OCI-LY3 (cell line): ENCODE results near the gene CUL2.

ENCODE experiments used
- H2AFZ ChIP-seq: fragments of 200-600, 300-600 bp; shearing (Covaris generic); 2 replicates; pipeline ENCODE4 v1.6.0; 2014; ENCODE audit warnings: antibody characterized with exemption, low read depth, low read length
- H3K27ac ChIP-seq: fragments of 200-600, 300-600 bp; sonication (generic); 2 replicates; pipeline ENCODE4 v1.5.1; 2014; ENCODE audit warnings: mild to moderate bottlenecking, low read length, moderate library complexity, mixed read lengths
- H3K27me3 ChIP-seq: fragments of 200-600, 300-600 bp; sonication (generic); 2 replicates; pipeline ENCODE4 v1.6.1; 2014; ENCODE audit warnings: low read depth, low read length, mixed read lengths
- H3K36me3 ChIP-seq: fragments of 200-600, 300-600 bp; sonication (generic); replicated peaks from 2 replicates; pipeline ENCODE3; 2014; ENCODE audit warnings: low read depth, low read length, mixed read lengths
- H3K4me1 ChIP-seq: fragments of 300-600, 200-600 bp; sonication (generic); 2 replicates; pipeline ENCODE4 v1.6.1; 2014; ENCODE audit warnings: low read length, mixed read lengths
- H3K4me2 ChIP-seq: fragments of 200-600, 300-600 bp; sonication (generic); 2 replicates; pipeline ENCODE4 v1.6.1; 2014; ENCODE audit warnings: low read length, mixed read lengths
- H3K4me3 ChIP-seq: fragments of 300-600, 200-600 bp; sonication (generic); 2 replicates; pipeline ENCODE4 v1.5.1; 2014; ENCODE audit warnings: antibody characterized with exemption, mild to moderate bottlenecking, low read length, moderate library complexity
- H3K79me2 ChIP-seq: fragments of 300-600, 200-600 bp; shearing (Covaris generic); 2 replicates; pipeline ENCODE4 v1.6.1; 2014; ENCODE audit warnings: mild to moderate bottlenecking, low read length, mixed read lengths
- H3K9ac ChIP-seq: fragments of 300-600, 200-600 bp; shearing (Covaris generic); 2 replicates; pipeline ENCODE4 v1.6.0; 2014; ENCODE audit warnings: mild to moderate bottlenecking, low read length, moderate library complexity
- H3K9me3 ChIP-seq: fragments of 200-600, 300-600 bp; shearing (Covaris generic); 2 replicates; pipeline ENCODE4 v1.6.1; 2014; ENCODE audit warnings: low read length, mixed read lengths; ENCODE audit not compliant: insufficient read depth
- H4K20me1 ChIP-seq: fragments of 200-600, 300-600 bp; sonication (generic); 2 replicates; pipeline ENCODE4 v1.6.1; 2016; ENCODE audit warnings: low read length, mixed read lengths; ENCODE audit not compliant: insufficient read depth
- EZH2phosphoT487 ChIP-seq: fragments of 200-600 bp; shearing (Covaris generic); IDR thresholded peaks from 2 replicates; pipeline ENCODE4 v1.6.1; 2018; ENCODE audit warnings: antibody characterized with exemption, mixed run types, low read depth
- TF ChIP-seq, protein P1 (sequence below): fragments of 200-600, 300-600 bp; sonication (generic); IDR thresholded peaks from 2 replicates; pipeline ENCODE4 v1.5.1; 2014; ENCODE audit warnings: antibody characterized with exemption, low read length, low read depth

Gene CUL2

GRCh38 chr10:35025916-35026315, 64.2 kb downstream of the CUL2 start:
- H3K27ac ChIP-seq = no peak overlapping the region
- H4K20me1 ChIP-seq = no peaks in the 10 kb centered on the region
- no peak overlapping the region for H3K4me3 ChIP-seq
- no peaks in the 10 kb centered on the region for H3K27me3 ChIP-seq
- H3K4me1 ChIP-seq = no peaks in the 10 kb centered on the region
- no peaks in the 10 kb centered on the region for H3K9me3 ChIP-seq
- H2AFZ ChIP-seq = no peak overlapping the region
- no peak overlapping the region for H3K9ac ChIP-seq
- peaks cover 3% of the 10 kb centered on the region for H3K36me3 ChIP-seq
- no peaks in the 10 kb centered on the region for H3K79me2 ChIP-seq
- no peak overlapping the region for H3K4me2 ChIP-seq
- no peak for TF ChIP-seq EZH2phosphoT487
- TF ChIP-seq, protein P1, sequence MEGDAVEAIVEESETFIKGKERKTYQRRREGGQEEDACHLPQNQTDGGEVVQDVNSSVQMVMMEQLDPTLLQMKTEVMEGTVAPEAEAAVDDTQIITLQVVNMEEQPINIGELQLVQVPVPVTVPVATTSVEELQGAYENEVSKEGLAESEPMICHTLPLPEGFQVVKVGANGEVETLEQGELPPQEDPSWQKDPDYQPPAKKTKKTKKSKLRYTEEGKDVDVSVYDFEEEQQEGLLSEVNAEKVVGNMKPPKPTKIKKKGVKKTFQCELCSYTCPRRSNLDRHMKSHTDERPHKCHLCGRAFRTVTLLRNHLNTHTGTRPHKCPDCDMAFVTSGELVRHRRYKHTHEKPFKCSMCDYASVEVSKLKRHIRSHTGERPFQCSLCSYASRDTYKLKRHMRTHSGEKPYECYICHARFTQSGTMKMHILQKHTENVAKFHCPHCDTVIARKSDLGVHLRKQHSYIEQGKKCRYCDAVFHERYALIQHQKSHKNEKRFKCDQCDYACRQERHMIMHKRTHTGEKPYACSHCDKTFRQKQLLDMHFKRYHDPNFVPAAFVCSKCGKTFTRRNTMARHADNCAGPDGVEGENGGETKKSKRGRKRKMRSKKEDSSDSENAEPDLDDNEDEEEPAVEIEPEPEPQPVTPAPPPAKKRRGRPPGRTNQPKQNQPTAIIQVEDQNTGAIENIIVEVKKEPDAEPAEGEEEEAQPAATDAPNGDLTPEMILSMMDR = no peak

- Histone ChIP-seq H3K9ac (no peak overlapping the region), H4K20me1 (no peaks in the 10 kb centered on the region), H3K9me3 (no peaks in the 10 kb centered on the region), H2AFZ (no peak overlapping the region), H3K79me2 (no peaks in the 10 kb centered on the region), H3K4me1 (no peaks in the 10 kb centered on the region), H3K4me2 (no peak overlapping the region), H3K27ac (no peak overlapping the region), H3K27me3 (no peaks in the 10 kb centered on the region), H3K4me3 (no peak overlapping the region), H3K36me3 (peaks cover 4% of the 10 kb centered on the region)
- no peak for TF ChIP-seq EZH2phosphoT487
- TF ChIP-seq, protein P1 = no peak
These were observed 69.7 kb downstream of the CUL2 start for GRCh38 chr10:35020481-35020880.

DNA sequence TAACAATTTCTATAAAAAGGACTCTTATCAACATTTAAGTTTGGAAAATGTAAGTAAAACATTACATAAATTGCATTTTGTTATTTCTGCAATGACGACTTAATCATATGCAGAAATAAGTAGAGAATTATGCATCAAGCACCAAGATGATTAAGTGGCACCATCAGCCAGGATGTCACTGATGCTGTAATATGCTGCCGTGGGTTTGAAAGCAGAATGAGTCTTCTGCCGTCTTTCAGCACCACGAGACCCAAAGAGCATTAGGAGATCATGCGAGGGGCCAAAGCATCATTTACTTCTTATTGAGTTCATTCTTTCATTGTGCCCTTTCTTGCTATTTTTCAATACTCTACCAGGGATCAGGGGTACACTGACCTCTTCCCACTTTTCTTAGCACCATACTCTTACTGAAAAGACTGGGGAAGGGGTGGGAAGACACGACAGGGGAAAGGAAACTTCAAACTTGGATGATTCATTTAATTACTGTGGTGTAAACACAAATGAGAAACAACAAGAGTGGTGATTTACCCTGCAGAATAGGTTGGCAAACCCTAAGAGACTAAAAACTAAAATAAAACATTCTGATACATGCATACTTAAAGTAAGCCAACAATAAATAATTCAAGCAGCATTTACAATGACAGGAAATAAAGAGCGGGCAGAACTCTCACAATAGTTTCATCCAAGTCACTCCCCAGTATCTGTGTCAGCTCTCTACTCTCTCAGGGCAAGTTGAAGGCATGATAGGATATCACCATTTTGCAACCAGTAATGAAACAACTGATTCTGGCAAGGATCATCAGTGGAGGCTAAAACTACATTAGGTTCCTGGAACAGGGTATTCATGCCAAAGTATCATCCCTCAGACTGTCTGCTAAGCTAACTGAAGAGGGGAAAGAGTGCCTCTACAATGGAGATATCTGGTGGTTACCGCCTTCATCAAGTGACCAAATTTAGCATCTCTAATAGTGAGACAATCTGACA, 70.8 kb downstream of the CUL2 start:
- H3K4me1 ChIP-seq = no peaks in the 10 kb centered on the region
- no peaks in the 10 kb centered on the region for H4K20me1 ChIP-seq
- H3K27ac ChIP-seq = no peak overlapping the region
- TF ChIP-seq, protein P1 = no peak
- H2AFZ ChIP-seq = no peak overlapping the region
- no peaks in the 10 kb centered on the region for H3K79me2 ChIP-seq
- H3K36me3 ChIP-seq = peaks cover 4% of the 10 kb centered on the region
- no peak overlapping the region for H3K4me2 ChIP-seq
- no peak overlapping the region for H3K9ac ChIP-seq
- no peaks in the 10 kb centered on the region for H3K27me3 ChIP-seq
- H3K9me3 ChIP-seq = no peaks in the 10 kb centered on the region
- H3K4me3 ChIP-seq = no peak overlapping the region

DNA sequence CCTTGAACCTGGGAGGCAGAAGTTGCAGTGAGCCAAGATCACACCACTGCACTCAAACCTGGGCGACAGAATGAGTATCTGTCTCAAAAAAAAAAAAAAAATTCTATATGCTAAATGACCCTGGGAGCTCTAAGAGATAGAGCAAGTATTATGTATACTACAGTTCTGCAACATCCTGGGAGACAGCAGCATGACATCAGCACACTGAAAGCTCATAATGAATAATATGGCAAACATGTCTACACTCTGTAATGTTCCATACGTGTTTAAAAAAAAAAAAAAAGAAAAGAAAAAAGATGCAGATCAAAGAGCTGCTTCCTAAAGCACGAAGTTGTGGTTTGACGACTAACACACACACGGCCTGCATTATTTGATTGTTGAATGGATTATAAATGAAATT, 72.5 kb downstream of the CUL2 start:
- no peak overlapping the region for H3K9ac ChIP-seq
- no peaks in the 10 kb centered on the region for H3K9me3 ChIP-seq
- peaks cover 4% of the 10 kb centered on the region for H3K36me3 ChIP-seq
- H4K20me1 ChIP-seq = no peaks in the 10 kb centered on the region
- H3K27ac ChIP-seq = no peak overlapping the region
- no peaks in the 10 kb centered on the region for H3K27me3 ChIP-seq
- no peak overlapping the region for H3K4me2 ChIP-seq
- no peaks in the 10 kb centered on the region for H3K4me1 ChIP-seq
- no peak overlapping the region for H2AFZ ChIP-seq
- no peaks in the 10 kb centered on the region for H3K79me2 ChIP-seq
- TF ChIP-seq EZH2phosphoT487 = no peak
- TF ChIP-seq, protein P1 = no peak
- no peak overlapping the region for H3K4me3 ChIP-seq
